HL-60 (cell line): ENCODE results near the gene ZBTB7C.

Source experiments
- REST ChIP-seq: IDR thresholded peaks from 2 replicates; pipeline ENCODE4 v1.6.1; 2012; ENCODE audit warnings: low read depth; ENCODE audit not compliant: insufficient replicate concordance
- TF ChIP-seq, protein P1 (sequence below): IDR thresholded peaks from one replicate; pipeline ENCODE4 v1.5.1; 2011; ENCODE audit warnings: low read length, control low read depth, inconsistent platforms; ENCODE audit not compliant: insufficient read depth

DNA sequence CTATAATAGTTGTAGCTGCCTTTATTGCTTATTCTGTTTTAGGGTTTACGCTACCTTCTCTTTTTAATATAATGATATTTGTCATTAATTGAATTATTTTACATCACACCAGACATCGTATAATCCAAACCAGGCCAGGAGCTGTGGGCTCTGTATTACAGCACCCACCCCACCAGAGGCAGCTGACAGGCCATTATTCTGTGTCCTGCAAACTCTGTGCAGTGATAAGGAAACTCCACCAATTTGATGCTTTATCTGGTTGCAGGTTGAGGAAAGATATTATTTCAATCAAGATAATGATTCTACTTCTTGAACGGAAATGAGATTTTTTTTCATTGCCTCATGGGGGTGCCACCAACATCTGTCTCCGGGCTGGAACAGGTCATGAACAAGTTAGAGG is 227.3 kb downstream of the ZBTB7C start:
- TF ChIP-seq, protein P1, sequence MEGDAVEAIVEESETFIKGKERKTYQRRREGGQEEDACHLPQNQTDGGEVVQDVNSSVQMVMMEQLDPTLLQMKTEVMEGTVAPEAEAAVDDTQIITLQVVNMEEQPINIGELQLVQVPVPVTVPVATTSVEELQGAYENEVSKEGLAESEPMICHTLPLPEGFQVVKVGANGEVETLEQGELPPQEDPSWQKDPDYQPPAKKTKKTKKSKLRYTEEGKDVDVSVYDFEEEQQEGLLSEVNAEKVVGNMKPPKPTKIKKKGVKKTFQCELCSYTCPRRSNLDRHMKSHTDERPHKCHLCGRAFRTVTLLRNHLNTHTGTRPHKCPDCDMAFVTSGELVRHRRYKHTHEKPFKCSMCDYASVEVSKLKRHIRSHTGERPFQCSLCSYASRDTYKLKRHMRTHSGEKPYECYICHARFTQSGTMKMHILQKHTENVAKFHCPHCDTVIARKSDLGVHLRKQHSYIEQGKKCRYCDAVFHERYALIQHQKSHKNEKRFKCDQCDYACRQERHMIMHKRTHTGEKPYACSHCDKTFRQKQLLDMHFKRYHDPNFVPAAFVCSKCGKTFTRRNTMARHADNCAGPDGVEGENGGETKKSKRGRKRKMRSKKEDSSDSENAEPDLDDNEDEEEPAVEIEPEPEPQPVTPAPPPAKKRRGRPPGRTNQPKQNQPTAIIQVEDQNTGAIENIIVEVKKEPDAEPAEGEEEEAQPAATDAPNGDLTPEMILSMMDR = no peak
- TF ChIP-seq REST = no peak
